HCT116 (cell line): ENCODE results near the gene SENP3. TPM values are rescaled to one million over a fixed set of nuclear protein-coding genes. Genes with fewer than 3 reads are reported as not detected.

Experiments used
- ATAC-seq: fragments of 200-7000 bp; cut with Tn5 transposase; 2 replicates; pipeline ENCODE4 v1.9.1; 2020; ENCODE audit warnings: mild to moderate bottlenecking, moderate library complexity
- BruUV-seq: library from RNA; stranded (reverse); fragments of 400-500 nt; replicated peaks from 2 replicates; lab custom pipeline; 2021; lab: Mats Ljungman, UMichigan
- CTCF ChIA-PET: fragments of 300-600 bp; sonication (Branson Sonifier 250); formaldehyde crosslinking; loops from one replicate; lab custom pipeline; 2021; ENCODE audit warnings: antibody characterized with exemption; lab: Charles Lee
- POLR2A ChIA-PET: fragments of 300-600, 350-600 bp; sonication (Branson Sonifier 250); formaldehyde crosslinking; loops from one replicate; lab custom pipeline; 2021; ENCODE audit warnings: antibody characterized with exemption; lab: Charles Lee
- RAD21 ChIA-PET, 2 experiments: fragments of 300-600 bp; sonication (Branson Sonifier 250); formaldehyde crosslinking; loops; one replicate each; lab custom pipeline; 2023; ENCODE audit warnings: low total read pairs in 2 of 2; ENCODE audit not compliant: uncharacterized antibody in 2 of 2, unreplicated experiment in 2 of 2, low non-redundant PET in 1 of 2; lab: Charles Lee
- DNase-seq: peaks from one replicate; pipeline ENCODE4 v3.0.0-alpha.2; 2010; ENCODE audit warnings: low read depth, low spot score
- H2AFZ ChIP-seq: fragments of 200-600 bp; shearing (Covaris generic), sonication (generic); 2 replicates; pipeline ENCODE4 v1.6.1; 2017; ENCODE audit warnings: low read depth, mixed run types, mixed read lengths, antibody characterized with exemption, low read length; ENCODE audit not compliant: poor library complexity, severe bottlenecking
- H3K27ac ChIP-seq: 2 replicates; pipeline ENCODE4 v1.5.1; 2012; ENCODE audit warnings: low read depth, low read length
- H3K27me3 ChIP-seq: fragments of 200-600 bp; sonication (generic); 2 replicates; pipeline ENCODE4 v1.6.1; 2016; ENCODE audit warnings: mixed run types, low read length, mixed read lengths; ENCODE audit not compliant: insufficient read depth
- H3K36me3 ChIP-seq, 2 experiments: fragments of 200-500 bp in 1 of 2; fragments of 200-600 bp in 1 of 2; sonication (Bioruptor generic) in 1 of 2; sonication (generic) in 1 of 2; 2 replicates each; pipeline versions ENCODE4 v1.5.1 to v1.6.1; 2014 to 2016; ENCODE audit warnings: low read length in 2 of 2, inconsistent platforms in 1 of 2, mixed read lengths in 1 of 2, mixed run types in 1 of 2; ENCODE audit not compliant: insufficient read depth in 2 of 2, control insufficient read depth in 1 of 2
- H3K4me1 ChIP-seq, 2 experiments: fragments of 200-600 bp in 1 of 2; sonication (generic) in 1 of 2; 2 replicates each; pipeline versions ENCODE4 v1.5.1 to v1.6.1; 2012 to 2017; ENCODE audit warnings: low read length in 2 of 2, inconsistent platforms in 1 of 2, mild to moderate bottlenecking in 1 of 2, mixed read lengths in 1 of 2, mixed run types in 1 of 2, moderate library complexity in 1 of 2; ENCODE audit not compliant: insufficient read depth in 2 of 2, control insufficient read depth in 1 of 2
- H3K4me2 ChIP-seq: fragments of 200-600 bp; sonication (generic); 2 replicates; pipeline ENCODE4 v1.6.1; 2017; ENCODE audit warnings: mixed run types, low read length, mixed read lengths
- H3K4me3 ChIP-seq, 2 experiments: fragments of 200-600 bp in 1 of 2; sonication (generic) in 1 of 2; replicated peaks in 1 of 2; 2 replicates each; pipeline ENCODE4 v1.5.1; 2011 to 2016; ENCODE audit warnings: low read length in 2 of 2, control low read depth in 1 of 2, low read depth in 1 of 2, mild to moderate bottlenecking in 1 of 2, mixed read lengths in 1 of 2, mixed run types in 1 of 2
- H3K79me2 ChIP-seq: fragments of 200-600 bp; sonication (generic); 2 replicates; pipeline ENCODE4 v1.6.1; 2017; ENCODE audit warnings: mild to moderate bottlenecking, mixed run types, low read length, moderate library complexity, mixed read lengths; ENCODE audit not compliant: insufficient read depth
- H3K9ac ChIP-seq: fragments of 200-600 bp; sonication (generic); 2 replicates; pipeline ENCODE4 v1.6.1; 2016; ENCODE audit warnings: low read length, mixed read lengths
- H3K9me2 ChIP-seq: fragments of 200-600 bp; sonication (generic), shearing (Covaris generic); 2 replicates; pipeline ENCODE4 v1.6.1; 2017; ENCODE audit warnings: mixed run types, mild to moderate bottlenecking, moderate library complexity; ENCODE audit not compliant: insufficient read depth
- H3K9me3 ChIP-seq, 2 experiments: fragments of 200-500 bp in 1 of 2; fragments of 200-600 bp in 1 of 2; sonication (Bioruptor generic) in 1 of 2; sonication (generic) in 1 of 2; 2 replicates each; pipeline ENCODE4 v1.6.1; 2014 to 2017; ENCODE audit warnings: low read length in 2 of 2, mixed read lengths in 2 of 2, inconsistent platforms in 1 of 2, low read depth in 1 of 2, mild to moderate bottlenecking in 1 of 2, mixed run types in 1 of 2, moderate library complexity in 1 of 2; ENCODE audit not compliant: control insufficient read depth in 1 of 2, insufficient read depth in 1 of 2
- H4K20me1 ChIP-seq: fragments of 200-600 bp; sonication (generic), shearing (Covaris generic); 2 replicates; pipeline ENCODE4 v1.6.1; 2017; ENCODE audit warnings: mixed run types, mild to moderate bottlenecking, moderate library complexity; ENCODE audit not compliant: insufficient read depth
- CEBPB ChIP-seq: IDR thresholded peaks from 2 replicates; pipeline ENCODE4 v1.6.1; 2012; ENCODE audit warnings: low read depth
- EGR1 ChIP-seq: IDR thresholded peaks from 2 replicates; pipeline ENCODE4 v1.6.1; 2012; ENCODE audit warnings: low read depth
- EZH2 ChIP-seq: fragments of 200-600 bp; sonication (generic); IDR thresholded peaks from 2 replicates; pipeline ENCODE4 v1.6.1; 2017; ENCODE audit warnings: antibody characterized with exemption, mixed run types
- EZH2phosphoT487 ChIP-seq: fragments of 200-600 bp; IDR thresholded peaks from 2 replicates; pipeline ENCODE4 v1.6.1; 2018; ENCODE audit warnings: antibody characterized with exemption, borderline replicate concordance
- FOSL1 ChIP-seq: IDR thresholded peaks from 2 replicates; pipeline ENCODE4 v1.6.1; 2012; ENCODE audit warnings: low read depth
- POLR2AphosphoS5 ChIP-seq: IDR thresholded peaks from 2 replicates; pipeline ENCODE4 v1.6.1; 2011; ENCODE audit warnings: mild to moderate bottlenecking, low read depth, low read length, moderate library complexity
- SIN3A ChIP-seq: IDR thresholded peaks from 2 replicates; pipeline ENCODE4 v1.6.1; 2012; ENCODE audit warnings: low read depth
- SP1 ChIP-seq: IDR thresholded peaks from 2 replicates; pipeline ENCODE4 v1.6.1; 2012; ENCODE audit warnings: low read depth
- ZFX ChIP-seq: fragments of 450-650 bp; IDR thresholded peaks from 2 replicates; pipeline ENCODE4 v1.6.1; 2017
- intact Hi-C: fragments of 100-400 bp; cut with micrococcal nuclease; formaldehyde crosslinking; loops from 2 replicates; pipeline ENCODE4 v1.10.0; 2022
- total RNA-seq: library from RNA; stranded (reverse); gene quantifications from one replicate; pipeline ENCODE4 v1.2.1, GENCODE V29; 2021; ENCODE audit not compliant: unreplicated experiment
- TF ChIP-seq, protein P1 (sequence below), 3 experiments: fragments of 200-600 bp in 1 of 3; sonication (generic) in 1 of 3; IDR thresholded peaks in 2 of 3; conservative IDR thresholded peaks in 1 of 3; 2 replicates each; pipeline ENCODE4 v1.5.1; 2012 to 2017; ENCODE audit warnings: low read depth in 2 of 3, low read length in 2 of 3, antibody characterized with exemption in 1 of 3, borderline replicate concordance in 1 of 3, control low read depth in 1 of 3, mild to moderate bottlenecking in 1 of 3, mixed read lengths in 1 of 3, mixed run types in 1 of 3, moderate library complexity in 1 of 3; ENCODE audit not compliant: insufficient read depth in 1 of 3
- TF ChIP-seq, protein P2 (sequence below): IDR thresholded peaks from 2 replicates; pipeline ENCODE4 v1.6.1; 2012
- TF ChIP-seq, protein P3 (sequence below): IDR thresholded peaks from 2 replicates; pipeline ENCODE4 v1.6.1; 2012; ENCODE audit warnings: low read depth

SENP3 gene
- total RNA-seq, 1 experiment from 2014 or later: 73.8 TPM

DNA sequence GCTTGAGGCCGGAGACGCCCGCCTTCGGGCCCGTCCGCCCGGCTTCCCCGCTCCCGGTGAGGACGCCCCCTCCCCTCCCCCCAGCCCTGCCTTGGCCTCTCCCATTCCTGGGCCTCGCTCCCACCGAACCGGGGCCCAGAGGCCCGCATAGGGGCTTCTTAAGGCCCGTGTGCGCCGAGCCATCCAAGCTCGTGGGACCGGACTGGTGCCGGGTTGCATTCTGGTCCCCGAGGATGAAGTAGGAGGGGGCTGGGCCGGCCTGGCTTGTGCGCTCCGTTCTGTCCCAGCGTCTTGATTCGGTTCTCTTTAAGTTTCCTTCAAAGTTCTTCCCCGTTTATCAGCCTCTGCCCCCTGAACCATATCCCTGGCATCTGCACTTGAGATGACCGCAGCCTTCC lies 488 bp downstream of the SENP3 start:
- ChIA-PET POLR2A (no interaction called here), CTCF (interaction anchor here (2.3 kb wide), 1 partner anchor 48 kb away, joined by 37 read pairs; no protein-coding TSS in a partner anchor), RAD21 (no interaction called here)
- H3K9me3 ChIP-seq: no peaks in the 10 kb centered on the region
- H3K79me2 ChIP-seq: peaks cover 58% of the 10 kb centered on the region
- no peaks in the 10 kb centered on the region for H4K20me1 ChIP-seq
- peaks cover 27 to 55% of the 10 kb centered on the region in 2 experiments for H3K4me1 ChIP-seq
- ATAC-seq: peak; percentile 17
- DNase-seq: no peak
- H3K9me2 ChIP-seq: no peaks in the 10 kb centered on the region
- H3K27me3 ChIP-seq: no peaks in the 10 kb centered on the region
- H3K36me3 ChIP-seq: peaks cover 27 to 35% of the 10 kb centered on the region in 2 experiments
- H3K4me2 ChIP-seq: peak overlapping the region; percentile 95
- TF ChIP-seq ZFX: peak; percentile 64
- TF ChIP-seq FOSL1: no peak
- no peak for TF ChIP-seq POLR2AphosphoS5
- peak overlapping the region; percentile 79 to 83 for H3K4me3 ChIP-seq
- no peak overlapping the region for H2AFZ ChIP-seq
- H3K27ac ChIP-seq: peak overlapping the region; percentile 86
- intact Hi-C loops: loop anchor here (10.0 kb wide), 1 partner anchor 77 kb away; the partner anchor contains the start of genes POLR2A and SLC35G6
- BruUV-seq: TSS peak; percentile 55
- peak overlapping the region; percentile 98 for H3K9ac ChIP-seq

DNA sequence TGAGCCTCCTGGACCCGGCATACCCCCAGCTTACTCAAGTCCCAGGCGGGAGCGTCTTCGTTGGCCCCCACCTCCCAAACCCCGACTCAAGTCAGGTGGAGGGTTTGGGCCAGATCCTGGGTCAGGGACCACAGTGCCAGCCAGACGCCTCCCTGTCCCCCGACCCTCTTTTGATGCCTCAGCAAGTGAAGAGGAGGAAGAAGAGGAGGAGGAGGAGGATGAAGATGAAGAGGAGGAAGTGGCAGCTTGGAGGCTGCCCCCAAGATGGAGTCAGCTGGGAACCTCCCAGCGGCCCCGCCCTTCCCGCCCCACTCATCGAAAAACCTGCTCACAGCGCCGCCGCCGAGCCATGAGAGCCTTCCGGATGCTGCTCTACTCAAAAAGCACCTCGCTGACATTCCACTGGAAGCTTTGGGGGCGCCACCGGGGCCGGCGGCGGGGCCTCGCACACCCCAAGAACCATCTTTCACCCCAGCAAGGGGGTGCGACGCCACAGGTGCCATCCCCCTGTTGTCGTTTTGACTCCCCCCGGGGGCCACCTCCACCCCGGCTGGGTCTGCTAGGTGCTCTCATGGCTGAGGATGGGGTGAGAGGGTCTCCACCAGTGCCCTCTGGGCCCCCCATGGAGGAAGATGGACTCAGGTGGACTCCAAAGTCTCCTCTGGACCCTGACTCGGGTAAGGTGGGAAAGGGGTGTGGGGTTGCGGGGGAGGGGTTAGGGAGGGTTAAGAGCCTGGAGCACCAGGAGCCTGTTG lies 1.6 kb downstream of the SENP3 start:
- no peak for ATAC-seq
- Histone ChIP-seq H3K4me3 (peak overlapping the region; percentile 79 to 83), H3K79me2 (peaks cover 63% of the 10 kb centered on the region), H3K27ac (no peak overlapping the region; the same call in 1 of the 2 replicates), H3K9me3 (no peaks in the 10 kb centered on the region), H3K36me3 (peaks cover 32 to 40% of the 10 kb centered on the region in 2 experiments), H4K20me1 (no peaks in the 10 kb centered on the region), H3K4me2 (peak overlapping the region; percentile 95), H3K4me1 (peaks cover 27 to 45% of the 10 kb centered on the region in 2 experiments), H3K27me3 (no peaks in the 10 kb centered on the region), H3K9ac (peak overlapping the region; percentile 98), H3K9me2 (no peaks in the 10 kb centered on the region), H2AFZ (no peak overlapping the region)
- intact Hi-C loops: loop anchor here (10.0 kb wide), 1 partner anchor 78 kb away; the partner anchor contains the start of genes POLR2A and SLC35G6
- TF ChIP-seq EGR1 (no peak), EZH2phosphoT487 (no peak), CEBPB (no peak), SIN3A (no peak), FOSL1 (no peak), SP1 (no peak), EZH2 (no peak)
- TF ChIP-seq, protein P1, sequence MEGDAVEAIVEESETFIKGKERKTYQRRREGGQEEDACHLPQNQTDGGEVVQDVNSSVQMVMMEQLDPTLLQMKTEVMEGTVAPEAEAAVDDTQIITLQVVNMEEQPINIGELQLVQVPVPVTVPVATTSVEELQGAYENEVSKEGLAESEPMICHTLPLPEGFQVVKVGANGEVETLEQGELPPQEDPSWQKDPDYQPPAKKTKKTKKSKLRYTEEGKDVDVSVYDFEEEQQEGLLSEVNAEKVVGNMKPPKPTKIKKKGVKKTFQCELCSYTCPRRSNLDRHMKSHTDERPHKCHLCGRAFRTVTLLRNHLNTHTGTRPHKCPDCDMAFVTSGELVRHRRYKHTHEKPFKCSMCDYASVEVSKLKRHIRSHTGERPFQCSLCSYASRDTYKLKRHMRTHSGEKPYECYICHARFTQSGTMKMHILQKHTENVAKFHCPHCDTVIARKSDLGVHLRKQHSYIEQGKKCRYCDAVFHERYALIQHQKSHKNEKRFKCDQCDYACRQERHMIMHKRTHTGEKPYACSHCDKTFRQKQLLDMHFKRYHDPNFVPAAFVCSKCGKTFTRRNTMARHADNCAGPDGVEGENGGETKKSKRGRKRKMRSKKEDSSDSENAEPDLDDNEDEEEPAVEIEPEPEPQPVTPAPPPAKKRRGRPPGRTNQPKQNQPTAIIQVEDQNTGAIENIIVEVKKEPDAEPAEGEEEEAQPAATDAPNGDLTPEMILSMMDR (IDR thresholded peaks at IDR 0.05 in 2 of 3, conservative IDR thresholded peaks at IDR 0.05 in 1 of 3; ENCODE audit: borderline replicate concordance in 1 of 3, insufficient read depth in 1 of 3, low read depth in 2 of 3, low read length in 2 of 3): no peak
- TF ChIP-seq, protein P2, sequence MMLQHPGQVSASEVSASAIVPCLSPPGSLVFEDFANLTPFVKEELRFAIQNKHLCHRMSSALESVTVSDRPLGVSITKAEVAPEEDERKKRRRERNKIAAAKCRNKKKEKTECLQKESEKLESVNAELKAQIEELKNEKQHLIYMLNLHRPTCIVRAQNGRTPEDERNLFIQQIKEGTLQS: no peak
- TF ChIP-seq, protein P3, sequence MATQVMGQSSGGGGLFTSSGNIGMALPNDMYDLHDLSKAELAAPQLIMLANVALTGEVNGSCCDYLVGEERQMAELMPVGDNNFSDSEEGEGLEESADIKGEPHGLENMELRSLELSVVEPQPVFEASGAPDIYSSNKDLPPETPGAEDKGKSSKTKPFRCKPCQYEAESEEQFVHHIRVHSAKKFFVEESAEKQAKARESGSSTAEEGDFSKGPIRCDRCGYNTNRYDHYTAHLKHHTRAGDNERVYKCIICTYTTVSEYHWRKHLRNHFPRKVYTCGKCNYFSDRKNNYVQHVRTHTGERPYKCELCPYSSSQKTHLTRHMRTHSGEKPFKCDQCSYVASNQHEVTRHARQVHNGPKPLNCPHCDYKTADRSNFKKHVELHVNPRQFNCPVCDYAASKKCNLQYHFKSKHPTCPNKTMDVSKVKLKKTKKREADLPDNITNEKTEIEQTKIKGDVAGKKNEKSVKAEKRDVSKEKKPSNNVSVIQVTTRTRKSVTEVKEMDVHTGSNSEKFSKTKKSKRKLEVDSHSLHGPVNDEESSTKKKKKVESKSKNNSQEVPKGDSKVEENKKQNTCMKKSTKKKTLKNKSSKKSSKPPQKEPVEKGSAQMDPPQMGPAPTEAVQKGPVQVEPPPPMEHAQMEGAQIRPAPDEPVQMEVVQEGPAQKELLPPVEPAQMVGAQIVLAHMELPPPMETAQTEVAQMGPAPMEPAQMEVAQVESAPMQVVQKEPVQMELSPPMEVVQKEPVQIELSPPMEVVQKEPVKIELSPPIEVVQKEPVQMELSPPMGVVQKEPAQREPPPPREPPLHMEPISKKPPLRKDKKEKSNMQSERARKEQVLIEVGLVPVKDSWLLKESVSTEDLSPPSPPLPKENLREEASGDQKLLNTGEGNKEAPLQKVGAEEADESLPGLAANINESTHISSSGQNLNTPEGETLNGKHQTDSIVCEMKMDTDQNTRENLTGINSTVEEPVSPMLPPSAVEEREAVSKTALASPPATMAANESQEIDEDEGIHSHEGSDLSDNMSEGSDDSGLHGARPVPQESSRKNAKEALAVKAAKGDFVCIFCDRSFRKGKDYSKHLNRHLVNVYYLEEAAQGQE: no peak
- ChIA-PET CTCF (no interaction called here), POLR2A (interaction anchor here (1.2 kb wide), 1 partner anchor 125 kb away, joined by 3 read pairs; the partner anchor contains the start of gene WRAP53), RAD21 (no interaction called here)
- no peak for DNase-seq
- no TSS peak for BruUV-seq
